SK-N-SH treated with all-trans-retinoic acid at 6 μM for 48 hours (cell line): Measurements from ENCODE around the gene ANK3.

Experiments used
- ATAC-seq: fragments of 200-7000 bp; cut with Tn5 transposase; 3 replicates; pipeline ENCODE4 v1.9.1; 2020; ENCODE audit warnings: mild to moderate bottlenecking, moderate library complexity
- ARNTL ChIP-seq: fragments of 450-650 bp; formaldehyde crosslinking; IDR thresholded peaks from 2 replicates; pipeline ENCODE4 v1.5.0; 2020; ENCODE audit warnings: low read depth, mild to moderate bottlenecking, moderate library complexity, borderline replicate concordance
- BACH2 ChIP-seq: fragments of 250-450 bp; sonication (Bioruptor Pico); IDR thresholded peaks from 2 replicates; pipeline ENCODE4 v1.9.0; 2021; ENCODE audit warnings: mild to moderate bottlenecking, borderline replicate concordance
- CREB5 ChIP-seq: fragments of 250-450 bp; sonication (Bioruptor Pico); IDR thresholded peaks from 2 replicates; pipeline ENCODE4 v1.5.1; 2020; ENCODE audit warnings: low read depth, mild to moderate bottlenecking, moderate library complexity
- CSDC2 ChIP-seq: fragments of 250-450 bp; sonication (Bioruptor Pico); IDR thresholded peaks from 2 replicates; pipeline ENCODE4 v1.5.0; 2020; ENCODE audit warnings: mild to moderate bottlenecking, moderate library complexity
- CSRNP3 ChIP-seq: fragments of 250-450 bp; sonication (Bioruptor Pico); IDR thresholded peaks from 2 replicates; pipeline ENCODE4 v1.5.1; 2021; ENCODE audit warnings: mild to moderate bottlenecking, moderate library complexity
- GLIS3 ChIP-seq: fragments of 250-450 bp; sonication (Bioruptor Pico); IDR thresholded peaks from 2 replicates; pipeline ENCODE4 v1.5.0; 2020; ENCODE audit warnings: mild to moderate bottlenecking, moderate library complexity
- ISL1 ChIP-seq: fragments of 250-450 bp; sonication (Bioruptor Pico); IDR thresholded peaks from 2 replicates; pipeline ENCODE4 v2.1.2; 2022; ENCODE audit warnings: mild to moderate bottlenecking, moderate library complexity
- OSR1 ChIP-seq: fragments of 250-450 bp; sonication (Bioruptor Pico); IDR thresholded peaks from 2 replicates; pipeline ENCODE4 v1.8.0; 2022; ENCODE audit warnings: moderate library complexity, mild to moderate bottlenecking, inconsistent platforms
- PATZ1 ChIP-seq: fragments of 250-450 bp; sonication (Bioruptor Pico); IDR thresholded peaks from 2 replicates; pipeline ENCODE4 v1.8.0; 2020; ENCODE audit warnings: mild to moderate bottlenecking, moderate library complexity, borderline replicate concordance
- RARB ChIP-seq: fragments of 250-450 bp; sonication (Bioruptor Pico); IDR thresholded peaks from 2 replicates; pipeline ENCODE4 v1.8.0; 2021; ENCODE audit warnings: mild to moderate bottlenecking, moderate library complexity
- TCF4 ChIP-seq: fragments of 250-450 bp; sonication (Bioruptor Pico); IDR thresholded peaks from 2 replicates; pipeline ENCODE4 v1.8.0; 2021; ENCODE audit warnings: mild to moderate bottlenecking, moderate library complexity, borderline replicate concordance
- TOX ChIP-seq: fragments of 250-450 bp; sonication (Bioruptor Pico); IDR thresholded peaks from 2 replicates; pipeline ENCODE4 v1.8.0; 2021; ENCODE audit warnings: mild to moderate bottlenecking, moderate library complexity, borderline replicate concordance
- ZC3H10 ChIP-seq: fragments of 250-450 bp; sonication (Bioruptor Pico); IDR thresholded peaks from 2 replicates; pipeline ENCODE4 v1.5.1; 2021; ENCODE audit warnings: mild to moderate bottlenecking, moderate library complexity
- ZFP30 ChIP-seq: fragments of 450-650 bp; formaldehyde crosslinking; IDR thresholded peaks from 2 replicates; pipeline ENCODE4 v1.5.0; 2022; ENCODE audit warnings: mild to moderate bottlenecking, moderate library complexity
- ZNF565 ChIP-seq: fragments of 450-650 bp; formaldehyde crosslinking; conservative IDR thresholded peaks from 2 replicates; pipeline ENCODE4 v1.5.0; 2020; ENCODE audit warnings: low read depth, mild to moderate bottlenecking, moderate library complexity
- ZNF70 ChIP-seq: fragments of 450-650 bp; formaldehyde crosslinking; IDR thresholded peaks from 2 replicates; pipeline ENCODE4 v1.5.0; 2020; ENCODE audit warnings: mild to moderate bottlenecking, moderate library complexity
- ZNF8 ChIP-seq: fragments of 450-650 bp; formaldehyde crosslinking; IDR thresholded peaks from 2 replicates; pipeline ENCODE4 v1.5.0; 2020; ENCODE audit warnings: mild to moderate bottlenecking, moderate library complexity
- TF ChIP-seq, protein P1 (sequence below): fragments of 250-450 bp; sonication (Bioruptor Pico); IDR thresholded peaks from 2 replicates; pipeline ENCODE4 v1.8.0; 2021; ENCODE audit warnings: low read depth, mild to moderate bottlenecking, moderate library complexity, borderline replicate concordance
- TF ChIP-seq, protein P2 (sequence below): fragments of 250-450 bp; sonication (Bioruptor Pico); IDR thresholded peaks from 2 replicates; pipeline ENCODE4 v1.5.0; 2020; ENCODE audit warnings: mild to moderate bottlenecking, moderate library complexity

The ANK3 gene

GRCh38 chr10:60024506-60024905 lies 365.2 kb downstream of the ANK3 start:
- ATAC-seq, result no peak
- TF ChIP-seq GLIS3 (CRISPR knock-in tag), result no peak
- no peak for TF ChIP-seq OSR1
- no peak for TF ChIP-seq ZNF565
- no peak for TF ChIP-seq CSDC2 (CRISPR knock-in tag)
- no peak for TF ChIP-seq PATZ1 (CRISPR knock-in tag)
- TF ChIP-seq ISL1 (CRISPR knock-in tag), result no peak
- no peak for TF ChIP-seq ARNTL (CRISPR knock-in tag)
- TF ChIP-seq TCF4 (CRISPR knock-in tag), result no peak
- TF ChIP-seq ZNF70 (CRISPR knock-in tag), result no peak
- TF ChIP-seq CREB5 (CRISPR knock-in tag), result no peak
- no peak for TF ChIP-seq ZFP30
- no peak for TF ChIP-seq BACH2 (CRISPR knock-in tag)
- no peak for TF ChIP-seq TOX
- TF ChIP-seq, protein P1, sequence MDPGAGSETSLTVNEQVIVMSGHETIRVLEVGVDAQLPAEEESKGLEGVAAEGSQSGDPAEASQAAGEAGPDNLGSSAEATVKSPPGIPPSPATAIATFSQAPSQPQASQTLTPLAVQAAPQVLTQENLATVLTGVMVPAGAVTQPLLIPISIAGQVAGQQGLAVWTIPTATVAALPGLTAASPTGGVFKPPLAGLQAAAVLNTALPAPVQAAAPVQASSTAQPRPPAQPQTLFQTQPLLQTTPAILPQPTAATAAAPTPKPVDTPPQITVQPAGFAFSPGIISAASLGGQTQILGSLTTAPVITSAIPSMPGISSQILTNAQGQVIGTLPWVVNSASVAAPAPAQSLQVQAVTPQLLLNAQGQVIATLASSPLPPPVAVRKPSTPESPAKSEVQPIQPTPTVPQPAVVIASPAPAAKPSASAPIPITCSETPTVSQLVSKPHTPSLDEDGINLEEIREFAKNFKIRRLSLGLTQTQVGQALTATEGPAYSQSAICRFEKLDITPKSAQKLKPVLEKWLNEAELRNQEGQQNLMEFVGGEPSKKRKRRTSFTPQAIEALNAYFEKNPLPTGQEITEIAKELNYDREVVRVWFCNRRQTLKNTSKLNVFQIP (CRISPR knock-in tag), result no peak
- TF ChIP-seq, protein P2, sequence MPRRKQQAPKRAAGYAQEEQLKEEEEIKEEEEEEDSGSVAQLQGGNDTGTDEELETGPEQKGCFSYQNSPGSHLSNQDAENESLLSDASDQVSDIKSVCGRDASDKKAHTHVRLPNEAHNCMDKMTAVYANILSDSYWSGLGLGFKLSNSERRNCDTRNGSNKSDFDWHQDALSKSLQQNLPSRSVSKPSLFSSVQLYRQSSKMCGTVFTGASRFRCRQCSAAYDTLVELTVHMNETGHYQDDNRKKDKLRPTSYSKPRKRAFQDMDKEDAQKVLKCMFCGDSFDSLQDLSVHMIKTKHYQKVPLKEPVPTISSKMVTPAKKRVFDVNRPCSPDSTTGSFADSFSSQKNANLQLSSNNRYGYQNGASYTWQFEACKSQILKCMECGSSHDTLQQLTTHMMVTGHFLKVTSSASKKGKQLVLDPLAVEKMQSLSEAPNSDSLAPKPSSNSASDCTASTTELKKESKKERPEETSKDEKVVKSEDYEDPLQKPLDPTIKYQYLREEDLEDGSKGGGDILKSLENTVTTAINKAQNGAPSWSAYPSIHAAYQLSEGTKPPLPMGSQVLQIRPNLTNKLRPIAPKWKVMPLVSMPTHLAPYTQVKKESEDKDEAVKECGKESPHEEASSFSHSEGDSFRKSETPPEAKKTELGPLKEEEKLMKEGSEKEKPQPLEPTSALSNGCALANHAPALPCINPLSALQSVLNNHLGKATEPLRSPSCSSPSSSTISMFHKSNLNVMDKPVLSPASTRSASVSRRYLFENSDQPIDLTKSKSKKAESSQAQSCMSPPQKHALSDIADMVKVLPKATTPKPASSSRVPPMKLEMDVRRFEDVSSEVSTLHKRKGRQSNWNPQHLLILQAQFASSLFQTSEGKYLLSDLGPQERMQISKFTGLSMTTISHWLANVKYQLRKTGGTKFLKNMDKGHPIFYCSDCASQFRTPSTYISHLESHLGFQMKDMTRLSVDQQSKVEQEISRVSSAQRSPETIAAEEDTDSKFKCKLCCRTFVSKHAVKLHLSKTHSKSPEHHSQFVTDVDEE (CRISPR knock-in tag), result no peak
- TF ChIP-seq CSRNP3 (CRISPR knock-in tag), result no peak

GRCh38 chr10:60023155-60023877 lies 366.4 kb downstream of the ANK3 start:
- ATAC-seq, result peak; percentile 38
- TF ChIP-seq TCF4 (CRISPR knock-in tag) (no peak), ARNTL (CRISPR knock-in tag) (no peak), CREB5 (CRISPR knock-in tag) (no peak), GLIS3 (CRISPR knock-in tag) (no peak)

- no peak for ATAC-seq
- TF ChIP-seq ZNF8 (CRISPR knock-in tag), result no peak
- no peak for TF ChIP-seq ZFP30
- TF ChIP-seq ZNF565, result no peak
- no peak for TF ChIP-seq RARB (CRISPR knock-in tag)
- TF ChIP-seq PATZ1 (CRISPR knock-in tag), result no peak
- no peak for TF ChIP-seq ZNF70 (CRISPR knock-in tag)
- TF ChIP-seq, protein P2 (CRISPR knock-in tag), result no peak
- no peak for TF ChIP-seq OSR1
- TF ChIP-seq ZC3H10 (CRISPR knock-in tag), result no peak
These were observed 368.3 kb downstream of the ANK3 start for GRCh38 chr10:60021361-60021760.
